Effector CD8-positive, alpha-beta T cell (primary cell): ENCODE data around the gene ECSCR.
A peak's percentile ranks its signal among the peaks of the same experiment; 100 is the strongest.

Source experiments
- DNase-seq: peaks from one replicate; lab custom pipeline; 2025; lab: John Stamatoyannopoulos, UW

The ECSCR gene

DNA sequence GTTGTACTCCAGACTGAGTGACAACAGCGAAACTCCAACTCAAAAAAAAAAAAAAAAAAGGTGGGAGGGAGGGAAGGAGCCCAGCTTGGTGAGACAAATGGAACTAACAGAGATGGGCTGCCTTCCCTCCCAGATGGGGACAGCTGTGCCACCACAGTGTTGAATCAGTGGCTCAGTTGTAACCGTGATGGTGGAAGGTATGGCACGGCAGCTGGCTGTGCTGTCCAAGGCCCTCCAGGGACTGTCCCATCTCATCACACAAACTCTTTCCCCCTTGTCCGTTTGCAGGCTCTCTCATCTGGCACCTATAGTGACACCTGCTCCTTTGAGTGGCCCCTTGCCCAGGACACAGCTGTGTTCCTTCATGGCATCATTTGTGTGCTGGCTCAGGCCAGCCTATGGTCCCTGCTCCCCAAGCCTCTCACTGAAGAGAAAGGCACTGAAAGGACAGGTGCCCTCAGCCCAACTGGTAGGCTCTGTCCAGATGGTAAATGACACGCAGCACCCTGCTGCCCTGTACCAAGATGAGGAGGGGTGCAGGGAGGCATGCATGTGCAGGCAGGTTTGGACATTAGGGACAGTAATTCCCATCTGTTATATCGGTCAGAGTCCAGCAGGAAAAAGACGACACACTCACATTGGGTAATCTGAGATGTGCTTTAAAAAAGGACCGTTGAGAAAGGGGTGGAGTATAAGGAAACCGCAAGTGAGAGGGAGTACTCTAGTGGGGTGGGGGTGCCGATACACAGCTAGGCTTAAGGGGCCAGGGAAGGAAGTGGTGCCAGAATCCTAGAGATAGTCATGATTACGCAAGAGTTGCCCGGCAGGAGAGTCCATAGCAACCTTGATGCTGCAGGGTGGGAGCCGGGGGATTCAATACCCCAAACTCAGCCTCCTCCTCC is 12.6 kb upstream of the ECSCR start:
- no peak for DNase-seq

- no peak for DNase-seq
Measured at GRCh38 chr5:139473565-139473964, 11.0 kb upstream of the ECSCR start.

GRCh38 chr5:139473105-139473504 is 10.6 kb upstream of the ECSCR start:
- no peak for DNase-seq

DNA sequence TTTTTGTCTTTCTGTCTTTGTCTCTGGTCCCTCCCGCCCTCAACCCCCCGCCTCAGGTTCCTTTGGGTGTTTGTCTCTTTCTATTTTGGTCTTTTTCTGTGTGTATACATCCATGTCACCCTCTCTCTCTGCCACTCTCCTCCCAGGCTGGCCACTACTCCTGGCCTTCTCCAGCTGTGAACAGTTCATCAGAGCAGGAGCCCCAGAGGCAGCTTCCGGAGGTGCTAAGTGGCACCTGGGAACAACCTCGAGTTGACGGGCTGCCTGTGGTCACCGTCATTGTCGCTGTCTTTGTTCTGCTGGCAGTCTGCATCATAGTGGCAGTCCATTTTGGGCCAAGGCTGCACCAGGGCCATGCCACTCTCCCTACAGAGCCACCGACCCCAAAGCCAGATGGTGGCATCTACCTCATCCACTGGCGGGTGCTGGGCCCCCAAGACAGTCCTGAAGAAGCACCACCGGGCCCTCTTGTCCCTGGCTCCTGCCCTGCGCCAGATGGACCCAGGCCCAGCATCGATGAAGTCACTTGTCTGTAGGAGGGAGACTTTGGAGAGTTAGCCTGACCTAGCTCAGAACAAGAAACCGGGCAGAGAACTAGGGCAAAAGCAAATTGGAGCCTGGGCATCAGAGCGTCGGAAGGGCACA is 10.0 kb upstream of the ECSCR start:
- DNase-seq = no peak

DNA sequence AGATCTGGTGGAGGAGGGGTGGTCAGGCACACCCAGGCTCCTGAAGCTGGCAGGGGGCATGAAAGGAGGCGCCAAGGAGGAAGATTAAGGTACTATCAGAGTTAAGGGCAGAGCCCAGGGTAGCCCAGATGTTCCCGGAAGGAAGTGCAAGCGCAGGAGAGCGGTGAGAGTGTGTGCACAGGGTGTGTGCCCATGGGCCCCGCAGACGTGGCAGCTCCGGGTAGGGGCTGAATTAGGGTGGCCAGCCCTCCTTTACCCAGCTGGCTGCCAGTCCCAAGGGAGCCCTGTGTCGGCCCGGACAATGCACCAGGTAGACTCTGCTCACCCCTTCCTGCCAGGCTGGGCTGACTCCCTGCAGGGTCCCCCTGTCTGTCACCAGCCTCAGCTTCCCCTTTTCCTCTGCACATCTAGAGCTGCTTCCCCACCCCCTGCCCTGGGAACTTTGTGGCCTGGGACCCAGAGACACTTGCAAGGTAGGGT is 8.3 kb upstream of the ECSCR start, which contains the start of gene SMIM33:
Gene SMIM33 (plus strand): TSS at position 184 of the 480 bp plus-strand sequence. CDS start 118 bp downstream, at position 302.
- no peak for DNase-seq

- DNase-seq = no peak
Measured at GRCh38 chr5:139468421-139468931, 5.9 kb upstream of the ECSCR start.

- DNase-seq = no peak
Measured at GRCh38 chr5:139461698-139462097, 845 bp downstream of the ECSCR start.

GRCh38 chr5:139461176-139461575 is 1.4 kb downstream of the ECSCR start:
- no peak for DNase-seq

DNA sequence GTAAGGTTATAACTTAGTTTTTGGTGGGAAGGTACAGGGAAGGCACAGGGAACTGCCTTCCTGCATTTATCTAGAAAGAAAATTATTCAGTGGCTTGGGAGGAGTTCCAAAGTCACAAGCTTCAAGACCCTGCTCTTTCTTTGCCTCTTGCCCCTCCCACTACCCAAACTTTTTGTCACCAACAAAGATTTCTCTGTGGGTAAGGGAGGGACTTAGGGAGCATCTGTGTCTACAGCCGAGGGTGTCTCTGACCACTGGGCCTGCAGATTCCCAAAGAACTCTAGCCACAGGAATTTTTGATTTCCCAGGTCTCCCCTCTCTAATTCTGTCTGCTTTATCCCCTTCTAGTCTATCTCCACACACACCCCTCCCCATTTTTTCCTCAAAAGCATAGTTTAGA is 2.1 kb downstream of the ECSCR start:
- no peak for DNase-seq

DNA sequence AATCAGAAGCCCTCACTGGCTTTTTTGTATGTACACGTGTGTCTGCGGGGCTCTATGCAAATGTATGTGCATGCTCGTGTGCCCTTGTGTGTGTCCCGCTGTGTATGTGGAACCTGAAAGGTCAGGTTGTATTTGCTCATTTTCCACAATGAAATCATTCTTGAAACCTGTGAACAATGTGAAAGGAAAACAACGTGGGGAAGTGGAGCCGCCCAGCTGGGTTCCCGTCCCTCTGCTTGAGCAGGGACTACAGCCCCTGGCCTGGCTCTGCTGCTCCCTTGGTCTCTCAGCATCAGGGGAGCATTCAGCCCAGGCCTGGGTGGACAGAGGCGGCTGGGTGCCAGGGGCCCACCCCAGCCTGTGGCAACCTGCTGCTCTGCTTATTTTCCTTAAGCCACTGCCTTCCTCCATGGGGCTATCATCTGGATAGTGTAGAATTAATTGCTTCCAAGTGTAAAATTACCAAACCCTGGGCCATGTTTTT is 3.0 kb downstream of the ECSCR start:
- DNase-seq = no peak

DNA sequence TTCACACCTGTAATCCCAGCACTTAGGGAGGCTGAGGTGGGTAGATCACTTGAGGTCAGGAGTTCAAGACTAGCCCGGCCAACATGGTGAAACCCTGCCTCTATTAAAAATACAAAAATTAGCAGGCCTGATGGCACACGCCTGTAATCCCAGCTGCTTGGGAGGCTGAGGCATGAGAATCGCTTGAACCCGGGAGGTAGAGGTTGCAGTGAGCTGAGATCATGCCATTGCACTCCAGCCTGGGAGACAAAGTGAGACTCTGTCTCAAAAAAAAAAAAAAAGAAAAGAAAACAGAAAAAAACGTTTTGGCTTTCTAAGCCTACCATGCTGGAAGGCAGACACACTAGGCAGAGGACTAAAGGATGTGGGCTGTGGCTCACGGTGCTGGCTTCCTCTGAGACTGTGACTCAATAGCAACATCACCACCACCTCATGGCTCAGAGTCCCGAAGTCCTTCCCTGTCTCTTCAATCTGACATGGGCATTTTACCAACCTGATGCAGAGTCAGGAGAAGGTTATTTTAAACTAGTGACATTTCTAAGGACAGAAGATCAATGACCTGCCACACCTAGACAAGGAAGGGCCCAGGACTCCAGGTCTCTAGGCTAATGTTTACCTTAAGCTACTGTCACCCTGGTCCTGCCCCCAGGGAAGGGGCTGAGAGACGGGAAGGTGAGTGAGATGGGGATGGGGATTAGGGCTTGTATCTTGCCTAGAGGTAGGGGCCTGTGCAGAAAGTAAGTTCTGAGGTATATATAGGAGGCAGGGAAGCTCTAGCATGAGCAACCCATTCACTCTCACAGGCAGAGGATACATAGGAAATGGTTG is 3.7 kb downstream of the ECSCR start:
- DNase-seq = peak; percentile 41

DNA sequence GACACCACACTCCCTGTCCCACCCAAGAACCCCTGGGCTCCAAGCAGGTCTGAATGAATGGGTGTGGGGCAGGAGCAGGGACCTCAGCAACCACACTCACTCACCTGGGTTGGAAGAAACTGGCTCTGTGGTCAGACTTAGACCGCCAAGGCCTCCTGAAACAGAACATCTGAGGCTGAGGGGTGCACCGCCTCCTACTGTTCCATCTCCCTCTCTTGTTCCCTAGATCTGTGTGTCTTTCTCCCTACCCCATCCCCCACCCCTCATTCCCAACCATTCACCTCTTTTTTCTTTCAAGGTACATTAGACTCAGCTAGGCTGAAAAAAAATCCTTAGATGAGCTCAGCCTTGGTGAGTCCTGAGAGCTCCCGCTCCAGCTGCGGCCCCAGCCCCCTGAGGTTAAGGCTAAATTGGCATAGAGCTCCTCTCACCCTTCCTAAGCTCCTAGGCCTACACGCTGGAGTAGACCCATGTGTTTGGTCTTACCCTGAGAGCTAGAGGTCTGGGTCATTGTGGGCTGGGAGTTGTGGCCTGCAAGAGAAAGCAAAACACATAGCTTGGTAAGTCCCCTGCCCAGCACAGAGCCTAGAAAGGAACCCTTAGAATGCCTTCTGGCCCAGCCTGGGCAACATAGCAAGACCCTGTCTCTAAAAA is 4.8 kb downstream of the ECSCR start:
- no peak for DNase-seq

- no peak for DNase-seq
Measured at GRCh38 chr5:139457241-139457640, 5.3 kb downstream of the ECSCR start.

DNA sequence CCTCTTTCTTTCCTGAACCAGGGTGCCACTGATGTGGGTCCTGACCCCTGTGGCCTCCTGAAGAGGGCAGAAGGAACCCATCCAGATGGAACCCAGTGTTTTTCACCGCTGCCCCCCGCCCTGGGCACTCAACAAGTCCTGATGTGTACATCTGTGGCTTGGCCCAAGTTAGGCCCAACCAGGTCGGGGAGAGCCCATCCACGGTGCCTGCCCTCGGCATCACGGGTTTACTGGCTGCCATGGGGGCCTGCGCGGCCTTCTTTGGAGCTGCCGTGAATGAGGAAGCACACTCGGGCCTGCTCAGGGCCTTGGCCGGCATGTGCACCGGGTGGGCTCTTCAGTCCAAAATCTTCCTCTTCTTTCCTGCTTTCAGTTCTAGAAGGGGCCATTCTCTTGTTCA is 5.8 kb downstream of the ECSCR start:
- DNase-seq = no peak

DNA sequence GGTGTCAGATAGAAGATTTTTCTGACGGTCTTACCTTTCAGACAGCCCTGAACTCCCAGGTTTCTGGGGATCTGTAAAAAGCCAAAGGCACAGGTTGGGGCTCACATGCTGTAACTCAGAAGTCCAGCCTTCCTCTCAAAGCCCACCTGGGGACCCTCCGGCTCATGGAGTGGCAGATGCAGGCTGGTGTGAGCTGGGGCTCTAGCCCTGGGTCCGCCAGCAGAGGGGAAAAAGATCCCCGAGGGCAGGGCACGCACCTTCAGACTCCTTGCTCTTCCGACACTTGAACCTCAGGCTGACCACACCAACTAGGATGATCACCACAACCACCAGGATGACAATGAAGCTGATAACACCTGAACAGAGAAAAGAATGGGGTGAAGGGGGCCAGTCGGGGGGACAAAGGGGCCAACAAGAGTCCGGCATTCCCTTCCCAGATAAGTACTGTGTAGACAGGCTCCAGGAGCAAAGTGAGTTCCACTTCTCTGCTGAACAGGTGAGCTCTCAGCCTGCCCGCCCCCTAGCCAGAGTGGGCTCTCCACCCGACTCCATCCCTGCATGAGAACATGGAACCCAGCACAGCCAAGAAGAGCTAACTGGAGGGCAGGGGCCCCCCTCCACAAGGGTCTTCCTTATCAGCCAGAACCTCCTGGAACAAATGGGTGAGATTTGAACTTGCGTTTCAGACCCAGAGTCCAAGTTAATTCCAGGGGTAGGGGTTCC is 7.8 kb downstream of the ECSCR start:
- no peak for DNase-seq

DNA sequence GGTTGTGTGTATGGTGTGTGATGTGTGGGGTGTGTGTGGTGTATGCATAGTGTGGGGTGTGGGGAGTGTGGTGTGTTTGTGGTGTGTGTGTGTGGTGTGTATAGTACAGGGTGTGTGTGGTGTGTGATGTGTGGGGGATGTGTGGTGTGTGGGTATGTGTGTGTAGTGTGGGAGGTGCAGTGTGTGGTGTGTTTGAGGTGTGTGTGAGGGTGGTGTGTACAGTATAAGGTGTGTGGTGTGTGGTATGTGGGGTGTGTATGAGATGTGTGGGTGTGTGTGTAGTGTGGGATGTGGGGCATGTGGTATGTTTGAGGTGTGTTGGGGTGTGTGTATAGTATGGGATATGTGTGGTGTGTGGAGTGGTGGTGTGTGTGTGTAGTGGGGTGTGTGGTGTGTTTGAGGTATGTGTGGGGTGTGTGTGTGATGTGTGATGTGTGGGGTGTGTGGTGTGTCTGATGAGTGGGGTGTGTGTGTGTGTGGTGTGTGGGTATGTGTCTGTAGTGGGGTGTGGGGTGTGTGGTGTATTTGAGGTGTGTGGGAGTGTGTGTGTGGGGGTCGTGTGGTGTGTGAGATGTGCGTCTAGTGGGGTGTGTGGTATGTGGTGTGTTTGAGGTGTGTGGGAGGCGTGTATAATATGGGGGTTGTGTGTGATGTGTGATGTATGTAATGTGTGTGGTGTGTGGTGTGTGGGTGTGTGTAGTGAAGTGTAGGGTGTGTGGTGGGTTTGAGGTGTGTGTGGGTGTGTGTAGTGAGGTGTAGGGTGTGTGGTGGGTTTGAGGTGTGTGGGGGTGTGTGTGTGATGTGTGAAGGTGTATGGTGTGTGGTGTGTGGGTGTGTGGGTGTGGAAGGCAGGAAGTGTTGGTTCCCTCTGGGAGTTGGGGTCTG is 8.6 kb downstream of the ECSCR start:
- DNase-seq = no peak

- no peak for DNase-seq
Measured at GRCh38 chr5:139451878-139452660, 10.5 kb downstream of the ECSCR start.

- DNase-seq = no peak
Measured at GRCh38 chr5:139451176-139451575, 11.4 kb downstream of the ECSCR start.
